Activated CD4-positive, alpha-beta T cell treated with anti-CD3 and anti-CD28 coated beads, Interleukin-2, amount 50 U/mL, for 4 hours (primary cell): Measurements from ENCODE around the gene ZCCHC18.

Experiments used
- DNase-seq, 2 experiments: peaks; one replicate each; pipeline ENCODE4 v3.0.0-alpha.2; 2020

ZCCHC18 gene

GRCh38 chrX:104134583-104135261 lies 22.4 kb downstream of the ZCCHC18 start:
- no peak for DNase-seq

GRCh38 chrX:104135677-104136076 lies 23.4 kb downstream of the ZCCHC18 start:
- no peak for DNase-seq

GRCh38 chrX:104136241-104137019 lies 24.1 kb downstream of the ZCCHC18 start:
- peak; percentile 21 to 23 for DNase-seq

DNA sequence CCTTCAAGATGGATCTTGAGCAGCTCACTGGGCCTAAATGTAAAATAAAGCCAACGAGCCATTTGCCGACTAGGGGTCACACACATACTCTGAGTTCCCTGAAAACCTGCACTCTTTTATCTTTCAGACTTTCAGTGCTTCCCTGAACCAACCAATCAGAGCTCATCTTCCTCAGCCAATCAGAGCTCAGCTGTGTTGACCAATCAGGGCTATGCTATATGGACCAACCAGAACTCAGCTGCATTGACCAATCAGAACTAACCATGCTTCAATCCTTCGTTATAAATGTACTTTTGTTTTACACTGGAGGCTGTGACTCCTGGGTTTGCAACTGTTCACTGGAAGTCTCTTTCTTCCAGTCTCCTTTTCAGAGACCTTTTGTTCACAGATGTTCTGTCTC lies 25.2 kb downstream of the ZCCHC18 start:
- DNase-seq, result no peak

DNA sequence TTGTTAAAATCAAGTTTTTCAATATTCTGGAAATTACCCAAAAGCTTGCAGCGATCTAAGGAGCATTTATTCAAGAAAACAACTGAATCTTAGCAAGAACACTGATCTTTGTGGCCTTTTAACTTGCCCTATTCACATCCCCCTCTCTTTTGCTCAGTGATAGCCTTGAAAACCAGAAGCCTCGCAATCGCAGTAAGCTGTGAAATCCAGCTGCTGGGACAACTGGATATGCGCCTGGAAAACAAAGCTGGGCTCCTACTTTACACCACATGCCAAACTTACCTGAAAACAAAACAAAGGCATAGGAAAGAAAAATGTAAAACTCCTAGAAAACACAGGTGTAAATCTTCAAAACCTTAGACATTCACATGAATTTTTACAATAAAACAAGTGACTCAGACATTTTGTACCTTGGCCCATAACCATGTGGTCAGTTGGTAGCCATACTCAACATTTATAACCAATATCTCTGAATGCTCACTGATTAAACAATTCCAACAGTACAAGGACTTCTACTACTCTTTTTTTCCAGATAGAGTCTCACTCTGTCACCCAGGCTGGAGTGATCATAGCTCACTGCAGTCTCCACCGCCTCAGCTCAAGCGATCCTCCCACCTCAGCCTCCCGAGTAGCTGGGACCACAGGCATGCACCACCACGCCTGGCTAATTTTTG lies 28.9 kb downstream of the ZCCHC18 start:
- no peak for DNase-seq

GRCh38 chrX:104151037-104151436 lies 38.7 kb downstream of the ZCCHC18 start:
- DNase-seq, result no peak

GRCh38 chrX:104156630-104157529 lies 44.6 kb downstream of the ZCCHC18 start, which contains the start of gene SLC25A53:
Gene SLC25A53 (minus strand): TSS chrX:104157009. CDS start chrX:104105257, 51,752 bp downstream.
- DNase-seq, result peak; percentile 66
